Endothelial cell of umbilical vein (primary cell): Measurements from ENCODE around the gene LRRC59.

Experiments used
- EZH2 ChIP-seq: IDR thresholded peaks from 2 replicates; pipeline ENCODE4 v1.6.1; 2012; ENCODE audit warnings: borderline replicate concordance, low read depth, mild to moderate bottlenecking, moderate library complexity, low read length, inconsistent platforms; ENCODE audit not compliant: severe bottlenecking
- GATA2 ChIP-seq: IDR thresholded peaks from 2 replicates; pipeline ENCODE4 v1.7.0; 2011; ENCODE audit warnings: low read depth, mild to moderate bottlenecking, moderate library complexity, mixed read lengths, low read length; ENCODE audit not compliant: insufficient read length, insufficient read depth
- JUN ChIP-seq: IDR thresholded peaks from 2 replicates; pipeline ENCODE4 v1.6.1; 2011; ENCODE audit warnings: borderline replicate concordance, low read depth; ENCODE audit not compliant: insufficient read length, insufficient read depth
- POLR2A ChIP-seq: IDR thresholded peaks from 2 replicates; pipeline ENCODE4 v1.6.1; 2012; ENCODE audit warnings: low read depth, mild to moderate bottlenecking, control low read depth, low read length
- POLR2AphosphoS5 ChIP-seq: IDR thresholded peaks from 2 replicates; pipeline ENCODE4 v1.6.1; 2012; ENCODE audit warnings: low read depth, mild to moderate bottlenecking, control low read depth, low read length, moderate library complexity; ENCODE audit not compliant: insufficient read depth
- TF ChIP-seq, protein P1 (sequence below), 2 donors: IDR thresholded peaks; 1 replicate in 1 of 2; 2 replicates in 1 of 2; pipeline ENCODE4 v1.5.1; 2011; ENCODE audit warnings: low read length in 2 of 2, mild to moderate bottlenecking in 2 of 2, moderate library complexity in 2 of 2, control low read depth in 1 of 2, inconsistent platforms in 1 of 2, low read depth in 1 of 2; ENCODE audit not compliant: insufficient read depth in 1 of 2; ENCODE audit errors: extremely low read depth in 1 of 2

DNA sequence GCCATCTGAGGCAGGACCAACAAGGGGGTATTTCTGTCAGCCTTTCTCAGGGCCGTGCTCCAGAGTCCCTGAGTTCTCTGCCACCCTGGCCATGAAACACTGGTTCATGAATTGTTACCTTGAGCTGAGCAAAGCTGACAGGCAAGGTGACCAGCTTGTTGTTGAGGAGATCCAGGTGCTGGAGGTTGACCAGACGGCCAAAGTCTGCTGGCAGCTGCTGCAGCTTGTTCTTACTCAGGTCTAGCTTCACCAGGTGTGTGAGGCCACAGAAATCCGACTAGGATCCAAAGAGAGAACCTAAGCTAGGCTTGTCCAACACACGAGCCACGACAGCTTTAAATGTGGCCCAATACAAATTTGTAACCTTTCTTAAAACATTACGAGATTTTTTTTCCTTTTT, 4.7 kb downstream of the LRRC59 start:
- TF ChIP-seq, protein P1, sequence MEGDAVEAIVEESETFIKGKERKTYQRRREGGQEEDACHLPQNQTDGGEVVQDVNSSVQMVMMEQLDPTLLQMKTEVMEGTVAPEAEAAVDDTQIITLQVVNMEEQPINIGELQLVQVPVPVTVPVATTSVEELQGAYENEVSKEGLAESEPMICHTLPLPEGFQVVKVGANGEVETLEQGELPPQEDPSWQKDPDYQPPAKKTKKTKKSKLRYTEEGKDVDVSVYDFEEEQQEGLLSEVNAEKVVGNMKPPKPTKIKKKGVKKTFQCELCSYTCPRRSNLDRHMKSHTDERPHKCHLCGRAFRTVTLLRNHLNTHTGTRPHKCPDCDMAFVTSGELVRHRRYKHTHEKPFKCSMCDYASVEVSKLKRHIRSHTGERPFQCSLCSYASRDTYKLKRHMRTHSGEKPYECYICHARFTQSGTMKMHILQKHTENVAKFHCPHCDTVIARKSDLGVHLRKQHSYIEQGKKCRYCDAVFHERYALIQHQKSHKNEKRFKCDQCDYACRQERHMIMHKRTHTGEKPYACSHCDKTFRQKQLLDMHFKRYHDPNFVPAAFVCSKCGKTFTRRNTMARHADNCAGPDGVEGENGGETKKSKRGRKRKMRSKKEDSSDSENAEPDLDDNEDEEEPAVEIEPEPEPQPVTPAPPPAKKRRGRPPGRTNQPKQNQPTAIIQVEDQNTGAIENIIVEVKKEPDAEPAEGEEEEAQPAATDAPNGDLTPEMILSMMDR (IDR thresholded peaks at IDR 0.05; ENCODE audit: extremely low read depth in 1 of 2, insufficient read depth in 1 of 2, low read depth in 1 of 2, low read length in 2 of 2), result no peak
- TF ChIP-seq EZH2, result no peak
- no peak for TF ChIP-seq POLR2A
- no peak for TF ChIP-seq JUN
- no peak for TF ChIP-seq GATA2
- TF ChIP-seq POLR2AphosphoS5, result no peak
